Measurements from ENCODE around the gene DFFB.
"Not testable (repeated sequence)": the region's sequence is repeated elsewhere in the genome, so short reads cannot be mapped to it uniquely, and the experiment has no call there.

The DFFB gene

DNA sequence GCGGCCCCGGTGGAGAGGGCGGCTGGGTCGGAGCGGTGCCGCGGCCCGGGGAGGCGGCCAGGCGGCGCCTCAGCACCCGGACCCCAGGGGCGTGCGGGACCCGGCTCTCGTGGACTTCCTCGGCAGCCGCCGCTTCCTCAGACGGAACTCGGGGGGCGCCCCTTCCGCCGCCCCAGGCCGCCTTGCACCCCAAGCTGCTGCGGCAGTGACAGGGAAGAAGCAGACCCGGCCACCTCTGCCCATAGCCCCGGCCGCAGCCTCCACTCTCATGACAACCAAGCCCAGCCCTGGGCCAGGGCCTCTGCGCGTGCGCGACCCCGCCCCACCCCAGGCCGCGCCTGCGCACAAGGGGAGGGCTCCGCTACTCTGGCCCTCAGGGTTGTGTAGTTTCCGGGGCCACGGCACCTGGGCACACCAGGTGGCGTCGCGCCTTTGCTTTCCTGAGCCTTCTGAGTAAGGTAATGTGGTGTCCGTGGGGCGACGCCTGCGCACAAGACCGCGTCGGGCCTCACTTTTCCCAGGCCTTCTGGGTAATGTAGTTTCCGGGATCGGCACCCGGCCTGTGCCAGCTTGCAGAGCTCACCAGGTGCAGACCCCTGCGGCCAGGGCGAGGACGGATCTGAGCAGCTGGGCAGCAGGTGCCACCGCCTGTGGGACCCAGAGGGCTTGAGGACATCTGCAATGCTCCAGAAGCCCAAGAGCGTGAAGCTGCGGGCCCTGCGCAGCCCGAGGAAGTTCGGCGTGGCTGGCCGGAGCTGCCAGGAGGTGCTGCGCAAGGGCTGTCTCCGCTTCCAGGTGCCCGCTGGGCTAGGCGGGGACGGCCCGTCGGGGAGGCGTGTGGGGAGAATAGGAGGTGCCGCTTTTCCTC is at the start of gene DFFB, which contains the start of gene CEP104:
Gene DFFB (plus strand): TSS at position 554 of the 868 bp plus-strand sequence. CDS start 128 bp downstream, at position 682.
Gene CEP104 (minus strand): TSS at position 289 of the 868 bp plus-strand sequence. CDS start 4,804 bp downstream, outside the sequence.
- intact Hi-C loops (cut with DNase I), result loop anchor here (2.0 kb wide), 1 partner anchor 44 kb away; the partner anchor contains the start of gene C1orf174

GRCh38 chr1:3807769-3808168 is 49.5 kb upstream of the DFFB start:
- DNase-seq, result no peak
- intact Hi-C loops (cut with DNase I), result no loop called here

More for the DNA sequence above, at the start of gene DFFB, which contains the start of gene CEP104:
- DNase-seq, result peak; percentile 74 to 98 (median 86)

- intact Hi-C loops (cut with DNase I), result no loop called here
- peak in 1 of 10 donors; percentile 14 for DNase-seq
Observed at GRCh38 chr1:3809680-3810079, 47.6 kb upstream of the DFFB start.

- intact Hi-C loops (cut with DNase I), result not testable (repeated sequence)
Observed at GRCh38 chr1:3810149-3810761, 47.0 kb upstream of the DFFB start.

DNA sequence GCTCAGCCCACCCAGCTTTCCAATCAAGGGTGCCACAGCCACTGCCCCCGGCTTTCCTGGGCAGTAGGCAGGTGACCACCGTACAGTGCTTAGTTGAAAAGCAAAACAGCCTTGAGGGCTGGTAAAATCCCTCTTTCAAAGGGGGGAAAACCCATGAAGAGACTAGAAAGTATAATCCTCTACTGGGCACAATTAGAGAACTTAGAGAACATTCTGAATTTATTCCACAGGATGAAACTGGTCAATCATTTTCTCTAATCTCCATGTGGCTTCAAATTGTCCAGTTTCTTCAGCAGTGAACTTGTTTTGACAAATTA is 45.7 kb upstream of the DFFB start:
- intact Hi-C loops (cut with DNase I), result no loop called here
- no peak for DNase-seq

More at GRCh38 chr1:3810149-3810761, 47.0 kb upstream of the DFFB start:
- DNase-seq, result peak in 2 of 10 donors; percentile 1 to 45

GRCh38 chr1:3814065-3814464 is 43.2 kb upstream of the DFFB start:
- DNase-seq, result peak in 1 of 10 donors; percentile 63
- intact Hi-C loops (cut with DNase I), result no loop called here

DNA sequence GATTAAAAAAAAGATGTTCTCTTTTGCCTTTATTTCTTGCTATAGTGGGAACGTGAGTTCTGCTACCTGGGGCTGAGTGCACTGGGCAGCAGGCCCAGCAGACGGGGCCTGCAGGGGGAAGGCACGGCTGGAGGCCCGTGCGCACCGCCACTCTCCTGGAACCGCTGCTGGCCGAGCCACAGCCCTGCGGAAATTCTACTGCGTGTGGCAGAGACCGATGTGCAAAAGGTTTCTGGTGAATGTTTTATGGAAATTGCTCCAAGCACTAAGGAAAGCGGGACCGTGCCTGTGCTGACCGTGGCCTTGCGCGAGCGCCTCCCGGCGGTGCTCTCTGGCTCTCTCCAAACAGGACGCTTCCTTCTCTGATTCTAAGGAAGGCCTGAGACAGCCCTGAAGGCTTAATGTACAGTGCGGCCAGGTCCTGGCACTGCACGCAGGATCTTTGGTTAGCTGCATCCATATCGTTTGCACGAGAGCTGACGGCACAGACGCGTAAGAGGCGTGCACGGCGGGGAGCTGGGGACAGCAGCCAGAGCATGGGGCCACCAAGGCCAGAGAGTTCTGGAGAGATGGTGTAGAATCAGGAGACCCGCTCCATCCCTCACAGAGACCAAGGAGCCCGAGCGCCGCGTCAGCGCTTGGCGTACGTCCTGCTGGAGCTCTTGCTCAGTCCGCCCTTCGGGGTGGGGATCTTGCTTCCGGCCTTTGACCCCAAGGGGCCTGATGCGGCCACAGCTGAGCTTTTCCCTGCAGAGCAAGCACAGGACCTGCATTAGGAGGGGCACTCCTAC is 42.3 kb upstream of the DFFB start:
- intact Hi-C loops (cut with DNase I), result no loop called here
- peak in 1 of 10 donors; percentile 85 for DNase-seq

DNA sequence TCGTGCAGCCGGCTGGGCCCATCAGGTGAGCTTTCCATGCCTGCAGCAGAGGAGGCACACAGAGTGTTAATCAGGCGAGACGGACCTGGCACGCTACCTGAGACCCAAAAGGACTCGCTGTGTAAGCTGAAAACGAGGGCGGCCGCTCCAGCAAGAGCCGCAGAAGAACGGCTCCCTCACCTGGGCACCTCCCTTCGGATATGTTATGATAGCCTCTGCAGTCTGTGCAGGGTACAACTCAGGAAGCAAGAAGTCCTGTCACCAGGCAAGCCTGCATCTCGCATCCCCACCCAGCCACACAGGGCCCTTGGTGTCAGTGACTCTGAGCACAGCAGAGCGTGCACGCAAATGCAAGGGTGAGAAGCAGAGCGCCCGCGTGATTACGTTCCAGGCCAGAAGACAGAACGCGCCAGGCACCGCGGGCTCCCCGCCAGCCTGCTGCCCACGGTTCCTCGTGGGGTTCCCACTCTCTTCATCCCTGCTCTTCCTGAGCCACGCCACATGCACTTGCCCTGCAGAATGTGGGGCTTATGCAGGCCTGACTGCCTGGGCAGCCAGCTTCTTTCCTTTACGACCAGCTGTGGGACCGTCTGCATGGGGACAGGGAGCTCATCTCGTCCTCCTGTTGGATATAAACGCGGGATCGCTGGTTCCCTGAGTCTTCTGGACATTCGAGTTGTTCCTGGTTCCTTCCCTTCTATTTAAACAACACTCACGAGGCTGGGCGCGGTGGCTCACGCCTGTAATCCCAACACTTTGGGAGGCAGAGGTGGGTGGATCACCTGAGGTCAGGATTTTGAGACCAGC is 40.7 kb upstream of the DFFB start:
- peak in 2 of 10 donors; percentile 74 to 81 for DNase-seq
- intact Hi-C loops (cut with DNase I), result no loop called here

- DNase-seq, result peak in 1 of 10 donors; percentile 71
- intact Hi-C loops (cut with DNase I), result no loop called here
Observed at GRCh38 chr1:3817138-3817740, 40.0 kb upstream of the DFFB start.

GRCh38 chr1:3817821-3818597 is 39.3 kb upstream of the DFFB start:
- intact Hi-C loops (cut with DNase I), result no loop called here
- no peak for DNase-seq

DNA sequence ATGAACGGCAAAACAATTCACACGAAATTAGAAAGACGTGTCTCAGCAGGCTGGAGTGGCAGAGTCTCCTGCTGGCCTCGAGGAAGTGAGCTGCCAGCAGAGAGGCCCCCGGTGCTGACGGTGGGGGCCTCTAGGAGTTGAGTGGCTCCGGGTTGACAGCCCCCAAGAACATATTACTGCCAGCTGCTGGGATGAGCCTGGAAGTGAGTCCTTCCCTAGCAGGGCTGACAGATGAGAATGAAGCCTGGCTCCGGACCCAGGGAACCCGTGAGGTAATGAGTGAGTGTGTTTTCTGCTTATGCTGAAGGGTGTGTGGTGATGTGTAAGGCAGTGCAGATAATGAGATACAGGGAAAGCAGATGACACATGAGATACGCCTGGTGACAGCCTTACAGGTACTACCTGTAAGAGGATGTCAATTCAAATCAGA is 37.5 kb upstream of the DFFB start:
- intact Hi-C loops (cut with DNase I), result no loop called here
- peak in 1 of 10 donors; percentile 49 for DNase-seq

DNA sequence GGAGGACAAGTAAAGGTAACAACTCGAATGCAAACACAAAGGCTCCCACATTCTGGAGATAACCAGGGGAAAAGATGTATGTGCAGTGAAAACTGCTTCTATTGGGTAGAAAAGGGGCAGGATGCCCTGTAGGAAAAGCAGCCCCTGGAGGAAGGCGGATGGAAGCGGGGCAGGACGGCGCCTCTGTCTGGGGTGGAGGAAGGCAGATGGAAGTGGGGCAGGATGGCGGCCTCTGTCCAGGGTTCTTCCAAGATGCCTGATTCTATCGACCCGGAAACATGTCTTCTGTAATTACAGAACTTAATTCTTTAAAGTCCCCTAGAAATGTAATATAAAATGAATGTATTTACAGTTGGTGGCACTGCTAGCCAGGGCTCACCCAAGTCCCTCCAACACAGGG is 37.0 kb upstream of the DFFB start:
- intact Hi-C loops (cut with DNase I), result no loop called here
- DNase-seq, result no peak

- peak in 1 of 10 donors; percentile 53 for DNase-seq
- intact Hi-C loops (cut with DNase I), result no loop called here
Observed at GRCh38 chr1:3821004-3821403, 36.3 kb upstream of the DFFB start.

DNA sequence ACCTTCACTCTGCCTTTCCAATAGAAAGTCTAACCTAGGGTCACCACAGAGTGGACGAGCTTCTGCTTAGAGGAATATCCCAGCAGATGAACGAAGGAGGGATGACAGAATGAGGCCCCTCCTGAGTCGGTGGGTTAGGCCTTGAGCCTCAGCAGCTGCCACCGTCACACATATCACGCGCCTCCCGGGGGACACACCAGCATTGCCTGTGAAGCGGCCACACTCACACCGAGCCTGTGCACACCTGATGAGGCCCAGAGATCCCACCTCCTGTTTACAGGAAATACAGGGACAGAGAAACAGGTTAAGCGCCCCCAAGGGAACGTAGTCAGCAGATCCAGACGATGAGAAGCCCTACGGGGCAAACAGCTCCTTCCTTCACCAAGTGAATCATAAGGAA is 35.8 kb upstream of the DFFB start:
- intact Hi-C loops (cut with DNase I), result no loop called here
- peak in 1 of 10 donors; percentile 67 for DNase-seq

DNA sequence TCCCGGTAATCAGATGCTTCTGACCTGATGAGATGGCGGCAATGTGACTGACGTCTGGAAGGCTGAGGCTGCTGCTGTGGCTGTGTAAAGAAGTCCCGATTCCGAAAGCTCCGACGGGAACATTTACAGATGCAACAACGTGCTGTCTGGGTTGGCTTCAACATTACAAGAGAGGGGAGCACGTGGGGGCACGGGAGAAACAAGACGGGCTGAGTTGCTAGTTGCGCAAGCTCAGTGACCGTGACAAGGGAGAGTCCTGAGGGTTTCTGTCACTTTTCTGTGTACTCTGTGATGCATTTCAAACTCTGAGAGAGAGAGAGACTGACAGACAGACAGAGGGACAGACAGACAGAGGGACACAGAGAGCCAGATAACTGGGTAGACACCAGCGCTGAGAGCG is 35.4 kb upstream of the DFFB start:
- no peak for DNase-seq
- intact Hi-C loops (cut with DNase I), result no loop called here

DNA sequence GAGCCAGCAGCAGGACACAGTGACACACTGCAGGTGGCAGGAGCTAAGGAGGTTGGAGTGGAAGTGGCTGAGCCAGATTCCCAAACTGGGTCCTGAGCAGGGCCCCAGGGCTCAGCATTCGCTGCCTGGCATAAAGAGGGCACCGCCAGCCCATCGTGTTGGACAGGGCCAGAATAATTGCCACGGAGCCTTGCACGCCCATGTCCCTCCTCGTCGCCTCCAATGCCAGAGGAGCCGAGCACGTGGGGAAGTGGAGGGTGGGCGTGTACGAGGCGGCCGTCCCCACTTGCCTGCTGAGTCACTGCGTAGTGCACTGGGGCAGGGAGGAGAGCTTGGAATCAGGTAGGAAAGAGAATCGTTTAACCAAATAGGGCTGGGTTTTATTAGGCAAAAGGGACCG is 34.9 kb upstream of the DFFB start:
- DNase-seq, result peak in 1 of 10 donors; percentile 77
- intact Hi-C loops (cut with DNase I), result no loop called here

- intact Hi-C loops (cut with DNase I), result no loop called here
Observed at GRCh38 chr1:3824650-3825049, 32.6 kb upstream of the DFFB start.

DNA sequence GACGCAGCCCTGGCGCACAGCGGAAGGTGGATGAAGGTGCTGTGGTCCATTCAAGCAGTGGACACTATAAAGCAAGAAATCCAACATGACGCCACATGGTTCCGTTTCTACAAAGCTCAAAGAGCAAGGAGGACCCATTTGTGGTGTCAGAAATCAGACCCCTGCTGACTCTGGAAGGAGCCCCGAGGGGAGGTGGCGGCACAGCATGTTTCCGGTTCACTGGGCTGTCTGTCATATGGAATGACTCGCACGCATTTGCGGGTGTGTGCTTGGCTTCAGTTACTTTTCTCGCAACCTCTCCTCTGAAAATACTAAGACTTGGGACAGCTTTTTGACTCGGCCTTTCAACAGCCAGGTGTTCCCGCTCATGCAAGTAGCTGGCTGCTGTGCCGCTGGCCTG is 31.9 kb upstream of the DFFB start:
- DNase-seq, result no peak
- intact Hi-C loops (cut with DNase I), result no loop called here

More at GRCh38 chr1:3824650-3825049, 32.6 kb upstream of the DFFB start:
- DNase-seq, result no peak
